UCSD-AML1 (cell line): ENCODE measurements around the gene VSIG10L2.

Experiments used
- DNase-seq: peaks from one replicate; lab custom pipeline; 2025; ENCODE audit not compliant: unreplicated experiment; lab: John Stamatoyannopoulos, UW

Gene VSIG10L2

DNA sequence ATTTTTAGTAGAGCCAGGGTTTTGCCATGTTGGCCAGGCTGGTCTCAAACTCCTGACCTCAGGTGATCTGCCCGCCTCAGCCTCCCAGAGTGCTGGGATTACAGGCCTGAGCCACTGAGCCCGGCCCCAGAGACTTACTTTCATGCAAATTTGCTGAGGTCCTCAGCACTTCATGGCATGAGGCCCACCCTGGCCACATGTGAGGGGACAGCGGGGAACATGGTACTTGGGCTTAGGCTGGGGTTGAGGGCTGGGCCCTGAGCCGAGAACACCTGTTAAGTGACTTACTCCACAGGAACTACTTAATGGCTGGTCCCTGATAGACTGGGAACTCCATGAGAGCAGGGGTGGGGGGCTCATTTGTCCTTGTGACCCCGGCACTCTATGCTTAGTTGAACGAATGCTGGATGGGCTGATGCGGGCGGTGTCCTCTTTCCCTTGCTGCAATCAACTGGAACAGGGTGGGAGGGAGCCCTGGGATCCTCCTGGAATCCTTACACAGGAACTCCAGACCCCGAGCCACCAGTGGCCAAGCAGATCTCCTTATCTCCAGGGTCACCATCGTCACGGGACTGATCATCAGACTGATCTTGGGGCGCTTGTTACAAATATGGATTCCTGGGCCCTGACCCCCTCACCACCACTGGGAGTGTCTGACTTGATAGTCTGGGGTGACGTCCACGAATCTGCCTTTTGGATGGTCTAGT is 1.0 kb downstream of the VSIG10L2 start:
- no peak for DNase-seq

- no peak for DNase-seq
Measured at GRCh38 chr11:125947419-125948277, 1.8 kb downstream of the VSIG10L2 start.

DNA sequence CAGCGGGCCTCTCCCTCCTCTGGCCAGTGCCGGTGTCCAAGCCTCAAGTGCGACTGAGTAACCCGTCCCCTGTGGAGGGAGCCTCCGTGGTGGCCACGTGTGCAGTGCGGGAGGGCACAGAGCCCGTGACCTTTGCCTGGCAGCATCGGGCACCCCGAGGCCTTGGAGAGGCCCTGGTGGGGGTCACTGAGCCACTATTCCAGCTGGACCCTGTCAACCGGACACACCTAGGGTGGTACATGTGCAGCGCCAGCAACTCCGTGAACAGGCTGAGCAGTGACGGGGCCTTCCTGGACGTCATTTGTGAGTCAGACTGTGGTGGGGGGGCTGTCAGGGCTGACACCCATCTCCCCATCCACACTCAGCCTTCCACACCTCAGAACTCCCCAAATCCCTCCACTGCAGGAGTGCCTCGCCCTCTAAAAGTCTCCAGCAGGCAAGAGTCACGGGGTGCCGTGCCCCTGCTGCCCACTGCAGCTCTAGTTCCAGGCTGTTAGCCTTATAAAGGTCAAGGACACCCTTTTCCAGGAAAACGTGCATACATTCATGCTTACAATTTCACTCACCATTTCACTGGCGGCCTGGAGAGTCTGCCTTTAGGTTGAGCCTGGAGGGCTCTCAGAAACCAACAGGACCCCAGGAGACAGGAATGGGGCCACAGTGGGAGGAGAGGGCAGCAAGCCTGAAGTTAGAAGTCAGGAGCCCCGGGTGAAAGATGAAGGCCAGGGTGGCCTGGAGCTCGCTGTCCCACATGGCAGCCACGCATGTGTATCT is 2.6 kb downstream of the VSIG10L2 start:
- no peak for DNase-seq

DNA sequence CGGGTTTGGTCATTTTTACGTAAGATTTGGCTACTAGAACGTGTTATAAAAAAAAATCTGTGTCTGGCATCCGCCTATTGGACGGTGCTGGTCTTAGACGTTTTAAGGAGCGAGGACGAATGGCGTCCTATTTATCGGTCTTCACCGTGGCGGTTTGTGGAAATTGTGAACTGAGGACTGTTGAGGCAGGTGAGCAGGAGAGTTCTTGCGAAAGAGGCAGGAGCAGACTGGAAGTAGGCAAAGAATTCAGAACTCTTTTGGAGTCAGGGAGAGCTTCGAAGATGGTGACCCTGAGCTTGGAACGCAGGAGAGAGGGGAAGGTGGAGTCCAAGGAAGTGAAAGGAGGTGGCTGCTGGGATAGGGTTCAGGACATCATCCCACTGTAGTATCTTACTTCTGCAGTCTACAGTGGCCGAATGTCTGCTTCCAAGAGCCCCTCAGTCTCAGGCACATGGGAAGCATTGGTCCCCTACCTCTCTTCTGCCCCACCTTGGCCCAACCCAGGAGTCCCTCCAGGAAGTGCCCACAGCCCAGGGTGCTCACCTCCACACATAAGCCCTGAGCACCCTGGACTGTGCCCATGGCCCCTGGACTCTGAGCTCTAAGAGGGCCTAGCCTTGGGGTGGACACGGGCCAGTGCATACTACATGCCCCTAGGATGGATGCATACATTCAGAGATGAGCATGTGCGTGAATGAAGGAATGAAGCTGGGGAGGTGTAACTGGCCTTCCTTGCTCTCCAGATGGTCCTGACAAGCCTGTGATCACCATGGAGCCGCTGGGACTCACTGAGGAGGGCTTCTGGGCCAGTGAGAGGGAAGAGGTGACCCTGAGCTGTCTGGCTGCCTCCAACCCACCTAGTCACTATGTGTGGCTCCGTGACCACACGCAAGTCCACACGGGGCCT is 3.7 kb downstream of the VSIG10L2 start:
- DNase-seq: no peak

DNA sequence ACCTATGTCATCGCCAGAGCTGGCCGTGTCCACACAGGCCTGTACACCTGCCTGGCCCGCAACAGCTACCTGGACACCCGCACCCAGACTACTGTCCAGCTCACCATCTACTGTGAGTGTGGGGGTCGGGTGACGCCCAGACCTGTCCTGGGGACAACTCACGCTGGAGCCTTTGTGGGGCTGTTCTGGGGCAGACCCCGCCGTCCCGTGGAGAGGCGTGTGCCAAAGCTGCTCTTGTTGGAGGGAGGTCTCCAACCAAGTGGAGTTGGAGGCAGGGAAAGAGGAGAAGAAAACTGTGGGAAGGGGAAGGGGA is 4.3 kb downstream of the VSIG10L2 start:
- no peak for DNase-seq

DNA sequence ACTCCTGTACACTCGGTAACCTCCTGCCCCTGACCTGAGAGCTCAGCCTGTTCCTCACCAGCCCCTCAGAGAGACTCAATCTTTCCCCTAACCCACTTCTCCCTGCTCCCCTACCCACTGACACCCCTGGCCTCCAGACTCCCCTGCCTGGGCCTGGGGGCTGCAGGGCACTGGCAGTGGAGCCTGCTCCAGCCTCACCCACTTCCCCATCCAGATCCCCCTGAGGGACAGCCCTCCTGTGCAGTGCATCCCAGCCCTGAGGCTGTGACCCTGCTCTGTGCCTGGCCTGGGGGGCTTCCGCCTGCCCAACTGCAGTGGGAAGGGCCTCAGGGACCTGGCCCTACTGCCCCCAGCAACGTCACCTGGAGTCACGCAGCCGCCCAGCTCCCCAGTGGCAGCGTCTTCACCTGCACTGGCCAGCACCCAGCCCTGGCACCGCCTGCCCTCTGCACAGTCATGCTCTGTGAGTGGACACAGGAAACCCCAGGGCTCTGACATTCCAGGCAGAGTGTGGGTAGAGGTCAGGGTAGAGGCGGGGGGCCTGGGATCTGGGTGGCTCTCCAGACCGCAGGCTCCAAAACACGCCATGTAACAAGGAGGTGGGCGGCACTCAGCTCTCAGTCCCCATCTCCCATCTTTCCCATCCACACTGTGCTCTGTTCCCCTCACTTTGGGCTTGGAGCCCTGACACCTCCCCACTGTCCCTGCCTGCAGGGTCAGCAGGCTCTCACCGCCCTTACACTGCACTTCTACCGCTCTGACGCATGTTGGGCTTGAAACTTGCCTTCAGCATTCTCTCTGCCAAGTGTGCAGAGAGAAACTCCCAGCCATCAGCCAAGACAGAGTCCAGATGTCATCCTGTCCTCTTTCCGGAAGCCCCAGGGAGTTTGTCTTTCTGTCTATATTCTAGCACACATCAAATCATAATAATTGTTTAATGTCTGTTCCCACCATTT is 5.1 kb downstream of the VSIG10L2 start:
- DNase-seq: no peak

GRCh38 chr11:125951731-125952130 is 5.9 kb downstream of the VSIG10L2 start:
- no peak for DNase-seq

DNA sequence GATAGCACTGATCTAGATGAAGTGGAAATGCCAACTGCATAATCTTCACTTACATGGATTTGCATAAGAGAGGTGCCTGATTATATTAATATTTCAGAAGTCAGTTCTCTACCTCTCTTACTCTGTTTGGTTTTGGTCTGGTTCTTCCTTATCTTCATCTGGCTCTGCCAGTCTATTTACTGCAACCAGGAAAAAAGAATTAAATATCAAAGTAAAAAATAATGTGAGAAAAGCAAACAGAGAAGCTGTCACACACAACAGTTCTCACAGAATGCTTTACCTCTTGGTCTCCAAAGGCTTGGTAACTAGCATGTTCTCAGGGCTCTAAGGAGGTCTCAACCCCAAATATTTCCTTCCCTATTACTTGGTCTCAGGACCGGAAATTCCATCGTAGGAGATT is 6.7 kb downstream of the VSIG10L2 start:
- DNase-seq: no peak

GRCh38 chr11:125952973-125953372 is 7.1 kb downstream of the VSIG10L2 start:
- no peak for DNase-seq

GRCh38 chr11:125953401-125953935 is 7.6 kb downstream of the VSIG10L2 start:
- DNase-seq: no peak

- no peak for DNase-seq
Measured at GRCh38 chr11:125954123-125954944, 8.5 kb downstream of the VSIG10L2 start.

DNA sequence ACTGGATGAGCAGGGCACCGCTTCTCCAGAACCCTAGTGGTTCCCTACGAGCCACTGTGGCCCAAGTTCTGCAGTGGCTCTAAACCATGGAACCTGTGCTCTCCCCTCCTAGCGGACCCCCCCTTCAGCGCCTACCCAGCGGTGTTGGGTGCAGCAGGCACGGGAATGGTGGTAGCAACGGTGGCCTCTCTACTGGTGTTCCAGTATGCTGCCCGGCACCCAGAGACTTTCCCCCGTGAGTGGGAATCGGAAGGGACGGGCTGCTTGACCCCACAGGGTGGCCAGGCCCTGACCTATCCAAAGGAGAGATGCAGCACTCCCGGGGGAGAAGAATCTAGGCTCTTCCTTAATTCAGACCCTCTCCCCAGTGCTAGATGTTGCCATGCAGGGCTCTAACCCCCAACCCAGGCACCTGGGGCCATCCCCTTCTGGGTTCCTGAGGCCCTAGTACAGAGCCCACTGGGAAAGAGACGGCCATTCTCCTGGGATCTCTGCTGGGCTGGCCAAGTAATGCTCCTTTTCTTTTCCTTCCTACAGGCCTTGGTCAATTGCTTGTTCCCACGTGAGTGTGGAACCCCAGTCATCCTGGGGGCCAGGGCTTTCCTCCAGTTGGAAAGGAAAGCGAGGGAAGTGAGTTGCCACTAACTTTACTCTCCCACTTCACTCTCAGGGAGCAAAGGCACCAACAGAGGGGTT is 9.2 kb downstream of the VSIG10L2 start:
- DNase-seq: no peak

DNA sequence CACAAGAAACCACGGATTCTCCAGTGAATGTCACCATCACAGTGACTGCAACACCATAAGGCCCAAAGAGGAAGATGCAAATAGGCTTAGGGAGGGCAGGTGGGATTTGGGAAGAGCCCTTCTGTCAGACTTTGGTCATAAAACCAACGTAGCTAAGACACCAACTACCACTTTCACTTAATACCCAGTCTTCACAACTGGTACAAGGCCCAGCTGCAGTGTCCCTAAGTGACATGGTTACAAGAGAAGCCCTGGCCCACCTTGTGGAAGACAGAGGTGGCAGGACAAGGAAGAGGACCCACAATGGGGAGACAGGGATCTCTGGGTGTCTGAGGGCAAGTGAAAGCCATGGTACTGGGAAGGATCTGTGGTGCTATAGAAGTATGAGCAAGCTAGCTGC is 10.0 kb downstream of the VSIG10L2 start:
- no peak for DNase-seq

- DNase-seq: no peak
Measured at GRCh38 chr11:125956391-125957134, 10.7 kb downstream of the VSIG10L2 start.

GRCh38 chr11:125957618-125958332 is 11.9 kb downstream of the VSIG10L2 start:
- no peak for DNase-seq

- DNase-seq: no peak
Measured at GRCh38 chr11:125958872-125959400, 13.1 kb downstream of the VSIG10L2 start.
